Suprapubic skin (tissue), 3 donors: Measurements from ENCODE around the gene UHRF1.

ENCODE experiments used
- CTCF ChIP-seq, 2 donors: fragments of 200-600 bp in 1 of 2; fragments of 450-650 bp in 1 of 2; sonication (generic) in 1 of 2; IDR thresholded peaks; one replicate each; pipeline ENCODE4 v1.5.1; 2016 to 2019; ENCODE audit warnings: antibody characterized with exemption in 2 of 2, mild to moderate bottlenecking in 1 of 2, moderate library complexity in 1 of 2
- EP300 ChIP-seq: sonication (generic); formaldehyde crosslinking; IDR thresholded peaks from one replicate; pipeline ENCODE4 v1.6.1; 2017; ENCODE audit warnings: antibody characterized with exemption
- POLR2A ChIP-seq, 2 donors: fragments of 450-650 bp; IDR thresholded peaks; one replicate each; pipeline ENCODE4 v1.6.1; 2017; ENCODE audit warnings: antibody characterized with exemption in 2 of 2, mild to moderate bottlenecking in 2 of 2, moderate library complexity in 2 of 2

- TF ChIP-seq CTCF (IDR thresholded peaks at IDR 0.05) = no peak
- no peak for TF ChIP-seq POLR2A (IDR thresholded peaks at IDR 0.05)
- no peak for TF ChIP-seq EP300
These were observed 19.9 kb downstream of the UHRF1 start for GRCh38 chr19:4929186-4929585.
